IMR-90 (cell line): Measurements from ENCODE around the gene PIK3R4. TPM values are rescaled to one million over a fixed set of nuclear protein-coding genes. Genes with fewer than 3 reads are reported as not detected.

Experiments used
- ATAC-seq: fragments of 200-7000 bp; cut with Tn5 transposase; 2 replicates; pipeline ENCODE4 v1.9.1; 2020; ENCODE audit warnings: low read depth, mild to moderate bottlenecking, moderate library complexity
- BruUV-seq: library from RNA; stranded (reverse); fragments of 400-500 nt; replicated peaks from 2 replicates; lab custom pipeline; 2021; lab: Mats Ljungman, UMichigan
- CTCF ChIA-PET: fragments of 300-600 bp; formaldehyde crosslinking; extraction: SDS; loops from one replicate; lab custom pipeline; 2021; ENCODE audit warnings: antibody characterized with exemption; lab: Yijun Ruan, JAX
- POLR2A ChIA-PET: fragments of 300-600 bp; sonication (Branson Sonifier 250); formaldehyde crosslinking; loops from one replicate; lab custom pipeline; 2022; ENCODE audit warnings: antibody characterized with exemption; ENCODE audit not compliant: unreplicated experiment; lab: Charles Lee
- DNase-seq: peaks from one replicate; pipeline ENCODE4 v3.0.0; 2013
- H2AFZ ChIP-seq: replicated peaks from 2 replicates; pipeline ENCODE3; 2013; ENCODE audit warnings: low read length, mild to moderate bottlenecking; ENCODE audit not compliant: poor library complexity
- H2AK5ac ChIP-seq: 2 replicates; pipeline ENCODE4 v1.6.1; 2013; ENCODE audit warnings: low read depth, low read length, inconsistent platforms
- H2AK9ac ChIP-seq: replicated peaks from 2 replicates; pipeline ENCODE3; 2013; ENCODE audit warnings: mild to moderate bottlenecking, low read depth, low read length, moderate library complexity; ENCODE audit not compliant: poor library complexity
- H2BK120ac ChIP-seq: 2 replicates; pipeline ENCODE4 v1.6.1; 2013; ENCODE audit warnings: low read depth, low read length, inconsistent platforms
- H2BK15ac ChIP-seq: 3 replicates; pipeline ENCODE4 v1.6.1; 2013; ENCODE audit warnings: low read depth, low read length, inconsistent platforms
- H2BK20ac ChIP-seq: 2 replicates; pipeline ENCODE4 v1.6.1; 2013; ENCODE audit warnings: low read depth, mild to moderate bottlenecking, inconsistent platforms, low read length, moderate library complexity
- H2BK5ac ChIP-seq: 2 replicates; pipeline ENCODE4 v1.6.1; 2013; ENCODE audit warnings: mild to moderate bottlenecking, low read depth, low read length, inconsistent platforms; ENCODE audit not compliant: poor library complexity, severe bottlenecking
- H3K14ac ChIP-seq: replicated peaks from 2 replicates; pipeline ENCODE4 v1.6.1; 2013; ENCODE audit warnings: low read depth, low read length, inconsistent platforms
- H3K18ac ChIP-seq: 2 replicates; pipeline ENCODE4 v1.6.1; 2013; ENCODE audit warnings: low read depth, low read length, control low read depth
- H3K23ac ChIP-seq: 2 replicates; pipeline ENCODE4 v1.6.1; 2013; ENCODE audit warnings: low read depth, low read length, inconsistent platforms
- H3K27ac ChIP-seq: 2 replicates; pipeline ENCODE4 v1.5.1; 2013; ENCODE audit warnings: mild to moderate bottlenecking, control low read depth, low read length; ENCODE audit not compliant: insufficient read depth
- H3K27me3 ChIP-seq: 2 replicates; pipeline ENCODE4 v1.6.1; 2013; ENCODE audit warnings: low read length; ENCODE audit not compliant: control insufficient read depth, insufficient read depth
- H3K36me3 ChIP-seq: 2 replicates; pipeline ENCODE4 v1.6.1; 2013; ENCODE audit warnings: low read length, mixed read lengths; ENCODE audit not compliant: control insufficient read depth, insufficient read depth
- H3K4ac ChIP-seq: 2 replicates; pipeline ENCODE4 v1.6.1; 2013; ENCODE audit warnings: low read depth, low read length, inconsistent platforms
- H3K4me1 ChIP-seq: 2 replicates; pipeline ENCODE4 v1.6.1; 2013; ENCODE audit warnings: low read length, mixed read lengths; ENCODE audit not compliant: control insufficient read depth, insufficient read depth
- H3K4me2 ChIP-seq: 2 replicates; pipeline ENCODE4 v1.6.1; 2013; ENCODE audit warnings: low read depth, mild to moderate bottlenecking, control low read depth, low read length, moderate library complexity
- H3K4me3 ChIP-seq: 2 replicates; pipeline ENCODE4 v1.5.1; 2013; ENCODE audit warnings: low read depth, mild to moderate bottlenecking, control low read depth, low read length, moderate library complexity; ENCODE audit not compliant: insufficient read depth
- H3K56ac ChIP-seq: 2 replicates; pipeline ENCODE4 v1.6.1; 2013; ENCODE audit warnings: low read length, inconsistent platforms; ENCODE audit not compliant: insufficient read depth; ENCODE audit errors: extremely low read depth
- H3K79me1 ChIP-seq, 2 experiments: 2 replicates each; pipeline ENCODE4 v1.6.1; 2013; ENCODE audit warnings: low read length in 2 of 2, inconsistent platforms in 1 of 2, low read depth in 1 of 2
- H3K9ac ChIP-seq: 2 replicates; pipeline ENCODE4 v1.6.1; 2013; ENCODE audit warnings: low read depth, low read length, control low read depth
- H3K9me1 ChIP-seq: 2 replicates; pipeline ENCODE4 v1.6.1; 2013; ENCODE audit warnings: low read length, inconsistent platforms; ENCODE audit not compliant: insufficient read depth
- H3K9me3 ChIP-seq: 2 replicates; pipeline ENCODE4 v1.6.1; 2013; ENCODE audit warnings: low read length; ENCODE audit not compliant: control insufficient read depth, insufficient read depth
- H4K20me1 ChIP-seq: 2 replicates; pipeline ENCODE4 v1.6.1; 2013; ENCODE audit warnings: low read length, inconsistent platforms; ENCODE audit not compliant: insufficient read depth
- H4K5ac ChIP-seq: 2 replicates; pipeline ENCODE4 v1.6.1; 2013; ENCODE audit warnings: mild to moderate bottlenecking, low read depth, low read length, control low read depth
- H4K8ac ChIP-seq, 2 experiments: 2 replicates each; pipeline ENCODE4 v1.6.1; 2013; ENCODE audit warnings: low read depth in 2 of 2, low read length in 2 of 2, control low read depth in 1 of 2, inconsistent platforms in 1 of 2
- H4K91ac ChIP-seq: 2 replicates; pipeline ENCODE4 v1.6.1; 2013; ENCODE audit warnings: low read depth, low read length, inconsistent platforms; ENCODE audit not compliant: insufficient read depth
- BHLHE40 ChIP-seq: fragments of 150-350 bp; IDR thresholded peaks from 2 replicates; pipeline ENCODE4 v1.6.1; 2016; ENCODE audit warnings: mild to moderate bottlenecking, low read depth, low read length
- FOS ChIP-seq: fragments of 150-350 bp; IDR thresholded peaks from 2 replicates; pipeline ENCODE4 v1.6.1; 2016; ENCODE audit warnings: low read depth, low read length
- MAZ ChIP-seq: IDR thresholded peaks from 2 replicates; pipeline ENCODE4 v1.6.1; 2012; ENCODE audit warnings: low read depth, mild to moderate bottlenecking, low read length, improper control_type of control experiment, moderate library complexity, borderline replicate concordance
- SMC3 ChIP-seq: fragments of 150-350 bp; IDR thresholded peaks from 2 replicates; pipeline ENCODE4 v1.6.1; 2016; ENCODE audit warnings: low read depth, mild to moderate bottlenecking, antibody characterized with exemption, low read length, moderate library complexity
- WGBS, 2 experiments: methylation state at CpG; one replicate each; pipeline versions ENCODE4 v1.1.5 to v1.1.7; 2013; ENCODE audit warnings: missing lambda C conversion rate in 2 of 2; ENCODE audit not compliant: insufficient read length in 1 of 2; ENCODE audit errors: extremely low coverage in 2 of 2; 5-methylcytosine and 5-hydroxymethylcytosine counted together
- dilution Hi-C: fragments of 300-500 bp; cut with HindIII; formaldehyde crosslinking; loops from one replicate; pipeline ENCODE4 v1.14.3; 2018; ENCODE audit warnings: low sequenced_read_pairs; ENCODE audit not compliant: unreplicated experiment
- in situ Hi-C: fragments of 300-500 bp; cut with MboI; formaldehyde crosslinking; loops from 3 replicates; pipeline ENCODE4 v1.14.3; 2019; ENCODE audit warnings: low sequenced_read_pairs, inconsistent platforms, mixed read lengths
- intact Hi-C: fragments of 100-400 bp; cut with micrococcal nuclease; formaldehyde crosslinking; loops from 2 replicates; pipeline ENCODE4 v1.10.0; 2022
- polyA plus RNA-seq, 3 experiments: library from polyadenylated mRNA; depleted of rRNA; stranded (reverse); fragments of >200 nt; gene quantifications; 2 replicates each; pipeline ENCODE4 v1.2.3, GENCODE V29; 2012; ENCODE audit warnings: low replicate concordance in 1 of 3
- total RNA-seq: library from RNA; depleted of rRNA; stranded (reverse); fragments of >200 nt; gene quantifications from 2 replicates; pipeline ENCODE4 v1.2.3, GENCODE V29; 2012
- TF ChIP-seq, protein P1 (sequence below): fragments of 150-350 bp; IDR thresholded peaks from 2 replicates; pipeline ENCODE4 v1.6.1; 2016; ENCODE audit warnings: low read depth, mild to moderate bottlenecking, low read length, moderate library complexity, borderline replicate concordance

Gene PIK3R4
- total and polyA plus RNA-seq, 2 of the 4 experiments (the other 2 are of a cell fraction): 19.7 to 27.2 TPM

DNA sequence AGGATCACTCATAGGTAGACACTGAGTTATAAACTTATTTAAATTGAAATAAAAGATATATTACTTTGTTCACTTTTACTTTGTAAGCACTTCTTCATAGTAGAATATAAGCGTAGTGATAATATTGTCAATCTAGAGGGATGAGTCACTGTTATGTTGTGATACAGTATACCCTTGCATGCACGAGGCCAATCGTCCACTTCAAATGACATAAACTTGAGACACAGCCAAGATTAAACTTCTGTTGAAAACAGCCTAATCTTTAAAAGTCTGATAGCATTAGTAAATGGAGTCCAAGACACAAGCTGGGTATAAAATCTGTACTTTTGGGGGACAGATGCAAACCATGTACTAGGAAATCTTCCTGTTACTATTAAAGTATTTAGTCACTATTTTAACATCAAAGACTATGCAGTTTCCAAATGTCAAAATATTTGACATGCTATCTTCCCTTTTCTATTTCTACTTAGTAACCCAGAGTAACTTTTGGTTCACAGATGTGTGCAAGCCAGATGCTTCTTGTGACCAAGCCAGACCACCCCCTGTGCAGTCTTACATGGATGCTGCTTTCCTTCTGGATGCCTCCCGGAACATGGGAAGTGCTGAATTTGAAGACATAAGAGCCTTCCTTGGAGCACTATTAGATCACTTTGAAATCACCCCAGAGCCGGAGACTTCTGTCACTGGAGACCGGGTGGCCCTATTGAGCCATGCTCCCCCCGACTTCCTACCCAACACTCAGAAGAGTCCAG is 85.3 kb downstream of the PIK3R4 start:
- WGBS, 2 experiments: 83% methylated on average over 2 of the region's 7 CpGs; no CpG with 5 or more reads in 1 of the 2 experiments
- H3K9me1 ChIP-seq: no peaks in the 10 kb centered on the region; the same call in 1 of the 2 replicates
- H2AK5ac ChIP-seq: no peak overlapping the region
- ATAC-seq (peak; percentile 28; the same call in 1 of the 2 replicates), DNase-seq (peak; percentile 46)
- ChIA-PET POLR2A (no interaction called here), CTCF (no interaction called here)
- no peak overlapping the region for H4K91ac ChIP-seq
- no peak overlapping the region for H3K23ac ChIP-seq
- H3K18ac ChIP-seq: no peak overlapping the region
- no peak for TF ChIP-seq MAZ
- TF ChIP-seq SMC3: no peak
- TF ChIP-seq, protein P1, sequence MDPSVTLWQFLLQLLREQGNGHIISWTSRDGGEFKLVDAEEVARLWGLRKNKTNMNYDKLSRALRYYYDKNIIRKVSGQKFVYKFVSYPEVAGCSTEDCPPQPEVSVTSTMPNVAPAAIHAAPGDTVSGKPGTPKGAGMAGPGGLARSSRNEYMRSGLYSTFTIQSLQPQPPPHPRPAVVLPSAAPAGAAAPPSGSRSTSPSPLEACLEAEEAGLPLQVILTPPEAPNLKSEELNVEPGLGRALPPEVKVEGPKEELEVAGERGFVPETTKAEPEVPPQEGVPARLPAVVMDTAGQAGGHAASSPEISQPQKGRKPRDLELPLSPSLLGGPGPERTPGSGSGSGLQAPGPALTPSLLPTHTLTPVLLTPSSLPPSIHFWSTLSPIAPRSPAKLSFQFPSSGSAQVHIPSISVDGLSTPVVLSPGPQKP: no peak
- TF ChIP-seq FOS: no peak
- peak; percentile 30; the same call in 1 of the 2 replicates for TF ChIP-seq BHLHE40
- H3K9ac ChIP-seq: no peak overlapping the region
- H3K79me1 ChIP-seq: no peaks in the 10 kb centered on the region
- no peaks in the 10 kb centered on the region for H3K36me3 ChIP-seq
- no peak overlapping the region for H4K8ac ChIP-seq
- no peak overlapping the region for H3K56ac ChIP-seq
- no peaks in the 10 kb centered on the region for H3K27me3 ChIP-seq
- H2BK5ac ChIP-seq: no peak overlapping the region
- no peak overlapping the region for H3K14ac ChIP-seq
- no peak overlapping the region for H2BK120ac ChIP-seq
- no TSS peak for BruUV-seq
- H3K9me3 ChIP-seq: no peaks in the 10 kb centered on the region
- H4K5ac ChIP-seq: no peak overlapping the region
- H2BK20ac ChIP-seq: no peak overlapping the region
- H3K4me3 ChIP-seq: no peak overlapping the region
- intact Hi-C loops: no loop called here
- no peak overlapping the region for H3K4me2 ChIP-seq
- dilution Hi-C loops: no loop called here
- in situ Hi-C loops: no loop called here
- no peaks in the 10 kb centered on the region for H3K4me1 ChIP-seq
- H2AFZ ChIP-seq: no peak overlapping the region
- no peak overlapping the region for H2BK15ac ChIP-seq
- H4K20me1 ChIP-seq: no peaks in the 10 kb centered on the region; the same call in 1 of the 2 replicates
- no peak overlapping the region for H3K4ac ChIP-seq
- H3K27ac ChIP-seq: no peak overlapping the region
- no peak overlapping the region for H2AK9ac ChIP-seq
